ENCODE results near the gene PGM3.

Gene PGM3

GRCh38 chr6:83169511-83169910 lies 23.6 kb downstream of the PGM3 start:
- no peak overlapping the region for H3K4me3 ChIP-seq (ENCODE audit: low read depth, low read length)
- DNase-seq (ENCODE audit: low read depth): no peak
- in situ Hi-C loops (cut with HindIII; ENCODE audit: low sequenced_read_pairs): loop anchor here (5.0 kb wide), 1 partner anchor 37 kb away; no protein-coding TSS in a partner anchor
- TF ChIP-seq CTCF (IDR thresholded peaks at IDR 0.05; ENCODE audit: low read depth, low read length, missing control alignments): no peak

- in situ Hi-C loops (cut with HindIII; ENCODE audit: low sequenced_read_pairs): loop anchor here (5.0 kb wide), 1 partner anchor 37 kb away; no protein-coding TSS in a partner anchor
- TF ChIP-seq CTCF (IDR thresholded peaks at IDR 0.05; ENCODE audit: low read depth, low read length, missing control alignments): no peak
- H3K4me3 ChIP-seq (ENCODE audit: low read depth, low read length): no peak overlapping the region
- no peak for DNase-seq (ENCODE audit: low read depth)
Measured at GRCh38 chr6:83169106-83169505, 24.0 kb downstream of the PGM3 start.

- TF ChIP-seq CTCF (IDR thresholded peaks at IDR 0.05; ENCODE audit: low read depth, low read length, missing control alignments): no peak
- H3K4me3 ChIP-seq (ENCODE audit: low read depth, low read length): no peak overlapping the region
- no peak for DNase-seq (ENCODE audit: low read depth)
- in situ Hi-C loops (cut with HindIII; ENCODE audit: low sequenced_read_pairs): loop anchor here (5.0 kb wide), 1 partner anchor 36 kb away; no protein-coding TSS in a partner anchor
Measured at GRCh38 chr6:83168556-83168955, 24.5 kb downstream of the PGM3 start.

- no peak for DNase-seq (ENCODE audit: low read depth)
- no peak overlapping the region for H3K4me3 ChIP-seq (ENCODE audit: low read depth, low read length)
- TF ChIP-seq CTCF (IDR thresholded peaks at IDR 0.05; ENCODE audit: low read depth, low read length, missing control alignments): no peak
- in situ Hi-C loops (cut with HindIII; ENCODE audit: low sequenced_read_pairs): loop anchor here (5.0 kb wide), 1 partner anchor 36 kb away; no protein-coding TSS in a partner anchor
Measured at GRCh38 chr6:83167726-83168278, 25.3 kb downstream of the PGM3 start.

GRCh38 chr6:83160167-83160566 lies 32.9 kb downstream of the PGM3 start:
- no peak overlapping the region for H3K4me3 ChIP-seq (ENCODE audit: low read depth, low read length)
- no peak for TF ChIP-seq CTCF (IDR thresholded peaks at IDR 0.05; ENCODE audit: low read depth, low read length, missing control alignments)
- DNase-seq (ENCODE audit: low read depth): no peak
- in situ Hi-C loops (cut with HindIII; ENCODE audit: low sequenced_read_pairs): no loop called here

- no peak for DNase-seq (ENCODE audit: low read depth)
- no peak for TF ChIP-seq CTCF (IDR thresholded peaks at IDR 0.05; ENCODE audit: low read depth, low read length, missing control alignments)
- in situ Hi-C loops (cut with HindIII; ENCODE audit: low sequenced_read_pairs): no loop called here
- H3K4me3 ChIP-seq (ENCODE audit: low read depth, low read length): no peak overlapping the region
Measured at GRCh38 chr6:83155794-83156193, 37.3 kb downstream of the PGM3 start.

Data from astrocyte of the cerebellum (primary cell).